ENCODE results near the gene RPA3. TPM values are rescaled to one million over a fixed set of nuclear protein-coding genes. Genes with fewer than 3 reads are reported as not detected.

Gene RPA3
- total RNA-seq: 10 to 100 TPM; 17.2 to 49.7 (median 30.8) TPM

GRCh38 chr7:7718492-7718891 is at the start of gene RPA3:
RPA3 (minus strand) TSS chr7:7718607; CDS start chr7:7640418, 78,189 bp downstream.
- in situ Hi-C loops (cut with MboI; ENCODE audit: low pct_unique_long_range_greater_than_20kb in 2 of 9, low sequenced_read_pairs in 9 of 9, unreplicated experiment in 9 of 9): no loop called here
- no peak for ATAC-seq (replicated peaks in 6 of 8)
- Histone ChIP-seq H3K27ac (no peak within 1 kb of the TSS), H3K4me1 (replicated peaks in 1 of 2) (peaks cover 8 to 9% of the 10 kb centered on the region in 2 donors), H3K4me3 (no peak within 1 kb of the TSS)
- WGBS, 10 experiments: 38 to 100% (median 86%) methylated on average over 1 of the region's 1 CpG; no CpG with 5 or more reads in 1 of the 10 experiments

- no peak for ATAC-seq (replicated peaks in 6 of 8)
- in situ Hi-C loops (cut with MboI; ENCODE audit: low pct_unique_long_range_greater_than_20kb in 2 of 9, low sequenced_read_pairs in 9 of 9, unreplicated experiment in 9 of 9): loop anchor here in 2 of 9 experiments (25.0 kb wide), 2 partner anchors 196 to 446 kb away; partner anchors contain the start of gene GLCCI1 (in 1 of the 2)
- Histone ChIP-seq H3K4me1 (replicated peaks in 1 of 2) (peaks cover 13 to 22% of the 10 kb centered on the region in 2 donors), H3K4me3 (no peak overlapping the region), H3K27ac (no peak overlapping the region)
These were observed 48.3 kb upstream of the RPA3 start for GRCh38 chr7:7766671-7767070.

GRCh38 chr7:7765422-7765821 is 47.0 kb upstream of the RPA3 start:
- no peak for ATAC-seq (replicated peaks in 6 of 8)
- Histone ChIP-seq H3K27ac (no peak overlapping the region), H3K4me1 (replicated peaks in 1 of 2) (peaks cover 13 to 20% of the 10 kb centered on the region in 2 donors), H3K4me3 (no peak overlapping the region)
- in situ Hi-C loops (cut with MboI; ENCODE audit: low pct_unique_long_range_greater_than_20kb in 2 of 9, low sequenced_read_pairs in 9 of 9, unreplicated experiment in 9 of 9): loop anchor here in 2 of 9 experiments (25.0 kb wide), 2 partner anchors 197 to 447 kb away; partner anchors contain the start of gene GLCCI1 (in 1 of the 2)

- H3K4me3 ChIP-seq: no peak overlapping the region
- no peak overlapping the region for H3K27ac ChIP-seq
- 82 to 100% (median 97%) methylated on average over 1 to 3 of the region's 3 CpGs for WGBS, 10 experiments
- ATAC-seq (replicated peaks in 6 of 8): no peak
- H3K4me1 ChIP-seq (replicated peaks in 1 of 2): peaks cover 8 to 15% of the 10 kb centered on the region in 2 donors
- in situ Hi-C loops (cut with MboI; ENCODE audit: low pct_unique_long_range_greater_than_20kb in 2 of 9, low sequenced_read_pairs in 9 of 9, unreplicated experiment in 9 of 9): loop anchor here in 2 of 9 experiments (25.0 kb wide), 2 partner anchors 198 to 448 kb away; partner anchors contain the start of gene GLCCI1 (in 1 of the 2)
These were observed 46.4 kb upstream of the RPA3 start for GRCh38 chr7:7764520-7765396.

- no peak overlapping the region for H3K27ac ChIP-seq
- in situ Hi-C loops (cut with MboI; ENCODE audit: low pct_unique_long_range_greater_than_20kb in 2 of 9, low sequenced_read_pairs in 9 of 9, unreplicated experiment in 9 of 9): loop anchor here in 2 of 9 experiments (25.0 kb wide), 2 partner anchors 200 to 450 kb away; partner anchors contain the start of gene GLCCI1 (in 1 of the 2)
- WGBS, 10 experiments: 0 to 90% (median 63%) methylated on average over 4 to 9 of the region's 9 CpGs
- peaks cover 0 to 5% of the 10 kb centered on the region in 2 donors for H3K4me1 ChIP-seq (replicated peaks in 1 of 2)
- peak; percentile 42 to 99 (median 84) for ATAC-seq (replicated peaks in 6 of 8)
- H3K4me3 ChIP-seq: no peak overlapping the region
These were observed 43.8 kb upstream of the RPA3 start for GRCh38 chr7:7761974-7762779.

- H3K27ac ChIP-seq: no peak overlapping the region
- H3K4me3 ChIP-seq: no peak overlapping the region
- 13 to 100% (median 76%) methylated on average over 3 to 5 of the region's 5 CpGs for WGBS, 10 experiments
- no peak for ATAC-seq (replicated peaks in 6 of 8)
- peaks cover 0 to 5% of the 10 kb centered on the region in 2 donors for H3K4me1 ChIP-seq (replicated peaks in 1 of 2)
- in situ Hi-C loops (cut with MboI; ENCODE audit: low pct_unique_long_range_greater_than_20kb in 2 of 9, low sequenced_read_pairs in 9 of 9, unreplicated experiment in 9 of 9): loop anchor here in 2 of 9 experiments (25.0 kb wide), 2 partner anchors 201 to 451 kb away; partner anchors contain the start of gene GLCCI1 (in 1 of the 2)
These were observed 43.0 kb upstream of the RPA3 start for GRCh38 chr7:7761340-7761973.

- Histone ChIP-seq H3K4me3 (no peak overlapping the region), H3K4me1 (replicated peaks in 1 of 2) (peaks cover 0 to 2% of the 10 kb centered on the region in 2 donors), H3K27ac (no peak overlapping the region)
- 50 to 100% (median 81%) methylated on average over 1 to 4 of the region's 4 CpGs; no CpG with 5 or more reads in 3 of the 10 experiments for WGBS, 10 experiments
- in situ Hi-C loops (cut with MboI; ENCODE audit: low pct_unique_long_range_greater_than_20kb in 2 of 9, low sequenced_read_pairs in 9 of 9, unreplicated experiment in 9 of 9): loop anchor here in 2 of 9 experiments (25.0 kb wide), 2 partner anchors 205 to 455 kb away; partner anchors contain the start of gene GLCCI1 (in 1 of the 2)
- no peak for ATAC-seq (replicated peaks in 6 of 8)
These were observed 39.2 kb upstream of the RPA3 start for GRCh38 chr7:7757576-7757975.

GRCh38 chr7:7756577-7756976 is 38.2 kb upstream of the RPA3 start:
- in situ Hi-C loops (cut with MboI; ENCODE audit: low pct_unique_long_range_greater_than_20kb in 2 of 9, low sequenced_read_pairs in 9 of 9, unreplicated experiment in 9 of 9): loop anchor here in 2 of 9 experiments (25.0 kb wide), 2 partner anchors 206 to 456 kb away; partner anchors contain the start of gene GLCCI1 (in 1 of the 2)
- Histone ChIP-seq H3K4me1 (replicated peaks in 1 of 2) (no peaks in the 10 kb centered on the region), H3K4me3 (no peak overlapping the region), H3K27ac (no peak overlapping the region)
- no peak for ATAC-seq (replicated peaks in 6 of 8)
- WGBS, 10 experiments: 40 to 100% (median 97%) methylated on average over 1 to 3 of the region's 3 CpGs; no CpG with 5 or more reads in 1 of the 10 experiments

- no peak overlapping the region for H3K4me3 ChIP-seq
- peaks cover 0 to 6% of the 10 kb centered on the region in 2 donors for H3K4me1 ChIP-seq (replicated peaks in 1 of 2)
- no peak for ATAC-seq (replicated peaks in 6 of 8)
- in situ Hi-C loops (cut with MboI; ENCODE audit: low pct_unique_long_range_greater_than_20kb in 2 of 9, low sequenced_read_pairs in 9 of 9, unreplicated experiment in 9 of 9): loop anchor here in 2 of 9 experiments (25.0 kb wide), 2 partner anchors 211 to 461 kb away; partner anchors contain the start of gene GLCCI1 (in 1 of the 2)
- 65 to 100% (median 89%) methylated on average over 2 to 3 of the region's 3 CpGs; no CpG with 5 or more reads in 2 of the 10 experiments for WGBS, 10 experiments
- H3K27ac ChIP-seq: no peak overlapping the region
These were observed 33.1 kb upstream of the RPA3 start for GRCh38 chr7:7751243-7752092.

- WGBS, 10 experiments: 83 to 100% (median 100%) methylated on average over 1 to 2 of the region's 2 CpGs; no CpG with 5 or more reads in 1 of the 10 experiments
- Histone ChIP-seq H3K4me3 (no peak overlapping the region), H3K27ac (no peak overlapping the region), H3K4me1 (replicated peaks in 1 of 2) (peaks cover 0 to 6% of the 10 kb centered on the region in 2 donors)
- in situ Hi-C loops (cut with MboI; ENCODE audit: low pct_unique_long_range_greater_than_20kb in 2 of 9, low sequenced_read_pairs in 9 of 9, unreplicated experiment in 9 of 9): loop anchor here in 2 of 9 experiments (25.0 kb wide), 2 partner anchors 212 to 462 kb away; partner anchors contain the start of gene GLCCI1 (in 1 of the 2)
- ATAC-seq (replicated peaks in 6 of 8): no peak
These were observed 32.3 kb upstream of the RPA3 start for GRCh38 chr7:7750571-7751242.

GRCh38 chr7:7746458-7746857 is 28.1 kb upstream of the RPA3 start:
- Histone ChIP-seq H3K4me1 (replicated peaks in 1 of 2) (peaks cover 0 to 6% of the 10 kb centered on the region in 2 donors), H3K27ac (no peak overlapping the region), H3K4me3 (no peak overlapping the region)
- 40 to 65% (median 53%) methylated on average over 2 to 4 of the region's 4 CpGs; no CpG with 5 or more reads in 1 of the 10 experiments for WGBS, 10 experiments
- ATAC-seq (replicated peaks in 6 of 8): peak in 1 of 8 experiments; percentile 34
- in situ Hi-C loops (cut with MboI; ENCODE audit: low pct_unique_long_range_greater_than_20kb in 2 of 9, low sequenced_read_pairs in 9 of 9, unreplicated experiment in 9 of 9): no loop called here
